ENCODE measurements around the gene KIF13A.
A peak's percentile ranks its signal among the peaks of the same experiment; 100 is the strongest.
"Not testable (repeated sequence)": the region's sequence is repeated elsewhere in the genome, so short reads cannot be mapped to it uniquely, and the experiment has no call there.

KIF13A gene

DNA sequence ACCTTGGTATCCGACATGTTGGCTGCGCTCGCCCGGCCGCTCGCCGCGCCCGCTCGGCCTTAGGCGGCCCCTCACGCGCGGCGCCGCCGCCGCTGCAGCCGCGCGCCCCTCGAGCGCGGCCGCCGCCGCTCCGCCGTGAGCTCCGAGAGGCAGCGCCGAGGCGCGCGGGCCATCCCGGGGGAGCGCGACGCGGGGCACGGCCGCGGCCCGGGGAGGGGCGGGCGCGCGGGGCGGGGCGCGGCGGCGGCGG lies at the start of gene KIF13A:
KIF13A (minus strand) TSS at position 189 of the 250 bp plus-strand sequence; CDS start at position 17, 172 bp downstream.
- peak; percentile 58 for DNase-seq (ENCODE audit: low read depth)

DNA sequence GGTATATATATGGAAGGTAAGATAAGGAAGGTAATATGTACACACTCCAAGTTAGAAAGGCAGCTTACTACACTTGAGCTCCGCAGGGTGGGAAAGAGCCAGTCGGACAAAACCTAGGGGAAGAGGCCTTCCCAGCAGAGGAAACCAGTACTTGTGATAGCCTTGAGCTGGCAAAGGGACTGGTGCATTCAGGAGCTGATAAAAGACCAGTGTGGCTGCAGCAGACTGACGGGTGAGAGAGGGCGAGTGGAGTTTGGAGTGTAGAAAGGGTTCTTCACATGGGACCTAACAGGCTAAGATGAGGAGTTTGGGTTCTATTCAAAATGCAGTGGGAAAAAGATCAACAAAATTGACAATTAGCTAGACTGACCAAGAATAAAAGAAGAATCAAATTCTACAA lies 49.3 kb upstream of the KIF13A start:
- DNase-seq (ENCODE audit: low read depth), result no peak

DNA sequence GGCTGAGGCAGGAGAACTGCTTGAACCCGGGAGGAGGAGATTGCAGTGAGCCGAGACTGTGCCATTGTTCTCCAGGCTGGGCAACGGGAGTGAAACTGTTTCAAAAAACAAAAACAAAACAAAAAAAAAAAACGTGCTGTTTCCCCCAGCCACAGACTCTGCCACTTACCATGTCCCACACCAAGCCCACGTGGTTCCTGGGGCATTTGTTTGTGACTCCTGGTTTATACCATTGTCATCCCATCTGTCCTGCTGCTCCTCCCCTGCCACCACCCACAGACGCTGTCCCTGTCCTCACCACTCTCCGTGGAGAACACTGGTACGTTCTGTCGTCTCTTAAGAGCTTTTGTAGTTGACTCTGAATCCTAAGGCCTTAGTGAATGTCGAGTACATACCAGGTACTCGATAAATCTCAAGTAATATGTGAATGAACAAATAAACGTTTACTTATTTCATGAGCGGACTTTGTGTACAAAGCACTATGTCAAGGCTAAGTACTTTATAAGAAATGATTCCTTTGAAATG lies 48.0 kb upstream of the KIF13A start:
- no peak for DNase-seq (ENCODE audit: low read depth)

DNA sequence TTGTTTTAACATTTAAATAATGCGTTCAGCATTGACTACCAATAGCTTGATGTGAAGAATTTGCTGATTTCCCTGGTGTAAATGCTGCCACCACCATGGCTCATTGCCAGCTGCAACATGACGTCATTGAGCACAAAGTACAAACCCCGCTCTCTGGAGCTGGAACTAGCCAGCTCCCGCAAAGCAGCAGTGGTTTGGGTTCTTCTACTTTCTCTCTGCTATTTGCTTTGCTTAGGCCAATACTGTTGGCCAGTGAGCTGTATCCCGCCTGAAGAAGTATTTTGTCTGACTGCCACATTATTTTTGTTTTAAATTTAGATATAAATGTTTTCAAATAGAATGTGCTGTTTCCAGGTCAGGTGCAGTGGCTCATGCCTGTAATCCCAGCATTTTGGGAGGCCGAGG lies 47.4 kb upstream of the KIF13A start:
- no peak for DNase-seq (ENCODE audit: low read depth)

DNA sequence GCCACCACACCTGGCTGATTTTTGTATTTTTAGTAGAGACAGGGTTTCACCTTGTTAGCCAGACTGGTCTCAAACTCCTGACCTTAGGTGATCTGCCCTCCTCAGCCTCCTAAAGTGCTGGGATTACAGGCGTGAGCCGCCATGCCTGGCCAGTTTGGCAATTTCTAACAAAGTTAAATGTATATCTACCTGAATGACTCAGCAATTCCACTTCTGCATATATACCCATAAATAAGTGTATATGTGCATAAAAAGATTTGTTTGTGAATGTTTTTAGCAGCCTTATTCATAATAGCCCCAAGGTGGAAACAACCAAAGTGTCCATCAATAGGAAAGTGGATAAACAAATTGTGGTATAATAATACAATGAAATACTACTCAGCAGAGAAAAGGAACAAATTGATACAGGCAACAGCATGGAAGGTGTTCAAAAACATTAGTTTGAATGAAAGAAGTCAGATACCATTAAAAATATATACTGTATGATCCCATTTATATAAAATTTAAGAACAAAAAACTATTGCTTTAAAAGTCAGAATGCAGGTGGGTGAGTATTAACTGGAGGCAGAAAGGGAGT lies 44.3 kb upstream of the KIF13A start:
- no peak for DNase-seq (ENCODE audit: low read depth)

DNA sequence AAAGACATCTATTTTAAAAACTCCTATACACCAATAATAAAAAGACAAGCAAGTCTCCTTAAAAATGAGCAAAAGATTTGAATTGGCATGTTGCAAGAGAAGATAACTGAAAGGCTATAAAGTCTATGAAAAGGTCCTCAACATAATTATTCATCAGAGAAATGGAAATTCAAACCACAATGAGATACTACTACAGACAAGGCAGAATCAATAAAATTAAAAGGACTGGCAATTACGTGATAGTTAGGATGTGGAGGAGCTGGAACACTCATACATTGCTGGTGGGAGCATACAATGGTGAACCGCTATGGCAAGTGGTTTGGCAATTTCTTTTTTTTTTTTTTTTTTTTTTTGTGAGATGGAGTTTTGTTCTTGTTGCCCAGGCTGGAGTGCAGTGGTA lies 43.8 kb upstream of the KIF13A start:
- DNase-seq (ENCODE audit: low read depth), result no peak

DNA sequence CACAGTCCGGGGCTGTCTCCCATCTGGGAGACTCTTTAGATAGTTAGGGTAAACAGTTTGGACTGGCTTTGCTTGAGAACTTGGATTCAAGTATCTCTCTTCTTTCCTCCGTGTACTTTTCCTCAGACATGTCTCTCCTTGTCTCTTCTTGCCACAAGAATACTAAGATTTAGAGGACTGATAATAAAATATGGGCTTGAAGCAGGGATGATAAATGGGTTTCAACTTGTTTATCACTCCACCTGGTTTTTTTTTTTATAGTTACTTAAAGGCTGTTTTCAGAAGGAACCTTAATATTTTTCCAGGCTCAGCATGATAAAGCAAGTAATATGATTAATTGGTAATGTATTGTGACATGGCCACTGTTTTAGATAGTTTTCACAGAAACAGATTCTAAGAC lies 40.9 kb upstream of the KIF13A start:
- DNase-seq (ENCODE audit: low read depth), result no peak

DNA sequence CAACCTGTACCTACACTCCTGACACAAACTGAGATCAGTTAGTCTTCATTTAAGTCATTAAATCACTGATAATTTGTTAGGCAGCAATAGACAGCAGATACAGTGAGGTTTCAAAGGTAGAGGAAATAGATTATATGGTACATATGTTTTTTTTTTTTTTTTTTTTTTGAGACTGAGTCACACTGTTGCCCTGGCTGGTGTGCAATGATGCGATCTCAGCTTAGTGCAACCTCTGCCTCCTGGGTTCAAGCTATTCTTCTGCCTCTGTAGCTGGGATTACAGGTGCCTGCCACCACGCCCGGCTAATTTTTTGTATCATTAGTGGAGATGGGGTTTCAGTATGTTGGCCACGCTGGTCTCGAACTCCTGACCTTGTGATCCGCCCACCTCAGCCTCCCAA lies 38.2 kb upstream of the KIF13A start:
- peak; percentile 23 for DNase-seq (ENCODE audit: low read depth)

DNA sequence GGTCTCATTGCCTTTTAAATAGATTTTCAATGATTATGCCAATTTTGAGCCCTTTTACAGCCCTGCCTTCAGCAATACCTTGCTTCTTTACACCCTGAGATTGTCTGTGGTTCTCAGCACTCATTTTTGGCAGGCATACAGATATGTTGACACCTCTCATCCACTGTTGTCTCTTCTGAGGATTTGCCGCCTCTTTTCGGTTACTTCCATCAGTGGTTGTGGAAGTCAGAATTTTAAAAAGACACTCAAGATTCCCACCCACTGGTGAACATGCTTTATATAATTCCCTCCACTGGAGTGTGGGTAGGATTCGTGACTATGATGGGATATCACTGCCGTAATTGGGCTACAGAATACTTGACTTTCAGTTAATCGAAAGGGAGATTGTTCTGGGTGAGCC lies 37.4 kb upstream of the KIF13A start:
- no peak for DNase-seq (ENCODE audit: low read depth)

DNA sequence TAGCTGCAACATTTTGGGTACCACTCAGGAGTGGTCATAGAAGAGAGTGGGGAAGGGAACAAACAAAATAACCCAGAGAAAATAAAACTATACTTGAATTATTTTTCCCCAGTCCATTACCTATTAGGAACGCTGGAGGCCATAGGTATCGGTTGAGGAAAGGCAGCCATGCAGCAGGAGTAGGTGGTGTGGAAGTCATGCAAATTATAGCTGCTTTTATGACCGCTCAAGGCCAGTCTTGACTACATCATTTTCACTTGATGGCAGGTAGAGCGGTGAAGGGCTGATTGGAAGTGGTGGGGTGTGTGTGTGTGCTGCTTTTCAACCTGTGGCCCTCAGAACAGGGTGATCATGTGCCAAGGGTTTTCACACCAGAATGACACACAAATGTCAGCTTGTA lies 36.5 kb upstream of the KIF13A start:
- no peak for DNase-seq (ENCODE audit: low read depth)

DNA sequence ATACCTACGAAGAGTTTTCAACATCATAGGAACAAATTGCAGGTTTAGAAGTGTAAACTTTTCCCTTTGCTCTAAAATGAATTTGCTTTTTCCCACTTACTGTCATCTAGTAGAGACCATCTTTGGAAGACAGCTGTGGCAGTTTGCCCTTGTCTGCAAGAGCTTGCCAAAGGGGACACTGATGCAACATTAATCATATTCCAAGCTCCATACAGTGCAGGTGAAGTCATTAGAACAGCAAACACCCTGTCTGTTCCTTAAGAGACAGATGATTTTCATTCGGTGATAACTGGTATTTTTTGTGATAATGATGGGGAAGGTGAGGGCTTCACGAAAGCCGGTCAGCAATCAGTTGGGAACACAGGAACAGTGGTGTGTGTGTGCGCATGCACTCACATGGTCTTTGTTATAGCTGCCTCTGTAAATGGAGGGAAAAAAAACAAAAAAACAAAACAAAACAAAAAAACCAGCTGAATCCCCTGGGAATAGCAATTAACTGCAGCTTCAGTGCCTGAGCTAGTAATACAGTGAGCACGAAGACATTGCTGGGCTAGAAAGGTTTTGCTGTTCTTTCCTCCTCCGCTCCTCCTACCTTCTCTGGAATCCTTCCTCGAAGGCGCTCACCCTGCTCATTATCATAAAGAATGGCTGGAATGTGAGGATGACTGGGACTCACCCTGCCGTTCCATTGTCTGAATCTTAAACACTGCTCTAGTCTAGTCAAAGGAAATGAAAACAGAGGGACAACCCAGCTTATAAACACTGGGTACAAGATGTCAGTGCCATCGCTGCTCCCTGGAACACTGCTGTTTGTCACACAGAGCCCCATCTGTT lies 35.2 kb upstream of the KIF13A start:
- DNase-seq (ENCODE audit: low read depth), result peak; percentile 81

DNA sequence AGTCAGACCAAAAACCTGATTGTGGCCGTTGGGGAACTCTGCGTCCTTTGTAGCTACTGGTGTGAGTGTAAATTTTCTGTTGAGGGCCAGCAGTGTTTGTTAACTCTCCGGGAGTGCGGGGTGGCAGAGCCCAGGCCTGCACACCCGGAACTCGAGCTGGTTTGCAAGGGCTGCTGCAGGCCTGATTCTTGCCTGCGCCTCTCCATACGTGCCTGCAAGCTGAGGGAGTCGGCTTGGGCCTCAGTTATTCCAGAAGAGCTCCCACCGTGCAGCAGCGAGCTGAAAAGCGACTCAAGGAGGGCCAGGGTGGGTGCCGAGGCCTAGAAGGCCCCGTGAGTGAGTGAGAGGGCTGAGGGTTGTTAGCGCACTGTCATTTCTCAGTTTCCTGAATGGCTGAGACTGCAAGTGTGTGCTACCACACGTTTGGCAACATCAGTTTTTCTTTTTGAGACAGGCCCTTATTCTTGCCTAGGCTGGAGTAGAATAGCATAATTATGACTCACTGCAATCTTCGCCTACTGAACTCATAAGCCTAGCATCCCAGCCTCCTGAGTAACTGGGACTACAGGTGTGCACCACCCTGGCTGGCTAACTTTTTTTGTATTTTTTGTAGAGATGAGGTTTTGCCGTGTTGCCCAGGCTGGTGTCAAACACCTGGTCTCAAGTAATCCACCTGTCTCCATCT lies 33.9 kb upstream of the KIF13A start:
- peak; percentile 49 for DNase-seq (ENCODE audit: low read depth)

DNA sequence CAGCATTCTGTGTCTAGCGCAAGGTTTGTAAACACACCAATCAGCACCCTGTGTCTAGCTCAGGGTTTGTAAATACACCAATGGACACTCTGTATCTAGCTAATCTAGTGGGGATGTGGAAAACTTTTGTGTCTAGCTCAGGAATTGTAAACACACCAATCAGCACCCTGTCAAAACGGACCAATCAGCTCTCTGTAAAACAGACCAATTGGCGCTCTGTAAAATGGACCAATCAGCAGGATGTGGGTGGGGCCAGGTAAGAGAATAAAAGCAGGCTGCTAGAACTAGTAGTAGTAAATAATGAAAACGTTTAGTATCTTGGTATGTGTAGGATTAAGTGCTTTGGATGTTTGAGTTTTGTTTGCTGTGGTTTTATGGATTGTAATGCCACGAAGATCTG lies 33.1 kb upstream of the KIF13A start:
- DNase-seq (ENCODE audit: low read depth), result not testable (repeated sequence)

DNA sequence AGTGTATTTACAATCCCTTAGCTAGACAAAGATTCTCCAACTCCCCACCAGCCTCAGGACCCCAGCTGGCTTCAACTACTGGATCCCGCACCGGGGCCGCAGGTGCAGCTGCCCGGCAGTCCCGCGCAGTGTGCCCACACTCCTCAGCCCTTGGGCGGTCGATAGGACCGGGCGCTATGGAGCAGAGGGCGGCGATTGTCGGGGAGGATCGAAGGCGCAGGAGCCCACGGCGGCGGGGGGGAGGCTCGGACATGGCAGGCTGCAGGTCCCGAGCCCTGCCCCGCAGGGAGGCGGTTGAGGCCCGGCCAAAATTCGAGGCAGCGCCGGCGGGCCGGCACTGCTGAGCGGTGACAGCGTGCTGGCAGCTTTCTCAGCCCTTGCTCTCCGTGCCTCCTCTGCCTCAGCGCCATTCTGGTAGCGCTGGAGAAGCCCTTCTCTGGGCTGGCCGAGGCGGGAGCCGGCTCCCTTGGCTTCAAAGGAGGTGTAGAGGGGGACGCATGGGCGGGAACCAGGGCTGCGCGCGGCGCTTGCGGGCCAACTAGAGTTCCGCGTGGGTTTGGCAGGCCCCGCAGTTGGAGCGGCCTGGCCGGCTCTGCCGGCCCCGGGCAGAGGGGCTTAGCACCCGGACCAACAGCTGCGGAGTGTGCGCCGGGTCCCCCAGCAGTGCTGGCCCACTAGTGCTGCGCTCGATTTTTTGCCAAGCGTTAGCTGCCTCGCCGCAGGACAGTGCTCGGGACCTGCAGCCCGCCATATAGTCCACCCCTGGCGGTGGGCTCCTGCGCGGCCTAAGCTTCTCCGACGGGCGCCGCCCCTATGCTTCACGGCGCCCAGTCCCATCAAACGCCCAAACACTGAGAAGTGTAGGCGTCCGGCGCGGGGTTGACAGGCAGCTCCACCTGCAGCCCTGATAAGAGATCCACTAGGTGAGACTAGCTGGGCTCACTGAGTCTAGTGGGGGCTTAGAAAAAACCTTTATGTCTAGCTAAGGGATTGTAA lies 32.4 kb upstream of the KIF13A start:
- DNase-seq (ENCODE audit: low read depth), result no peak

DNA sequence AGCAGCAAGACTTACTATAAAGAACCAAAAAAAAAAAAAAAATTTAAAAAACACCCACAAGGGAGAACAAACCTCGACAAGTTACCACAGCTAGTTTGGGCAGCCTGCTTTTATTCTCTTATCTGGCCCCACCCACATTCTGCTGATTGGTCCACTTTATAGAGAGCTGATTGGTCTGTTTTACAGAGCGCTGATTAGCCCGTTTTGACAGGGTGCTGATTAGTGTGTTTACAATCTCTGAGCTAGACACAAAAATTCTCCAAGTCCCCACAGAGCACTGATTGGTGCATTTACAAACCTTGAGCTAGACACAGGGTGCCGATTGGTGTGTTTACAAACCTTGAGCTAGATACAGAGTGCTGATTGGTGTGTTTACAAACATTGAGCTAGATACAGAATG lies 31.7 kb upstream of the KIF13A start:
- DNase-seq (ENCODE audit: low read depth), result not testable (repeated sequence)

DNA sequence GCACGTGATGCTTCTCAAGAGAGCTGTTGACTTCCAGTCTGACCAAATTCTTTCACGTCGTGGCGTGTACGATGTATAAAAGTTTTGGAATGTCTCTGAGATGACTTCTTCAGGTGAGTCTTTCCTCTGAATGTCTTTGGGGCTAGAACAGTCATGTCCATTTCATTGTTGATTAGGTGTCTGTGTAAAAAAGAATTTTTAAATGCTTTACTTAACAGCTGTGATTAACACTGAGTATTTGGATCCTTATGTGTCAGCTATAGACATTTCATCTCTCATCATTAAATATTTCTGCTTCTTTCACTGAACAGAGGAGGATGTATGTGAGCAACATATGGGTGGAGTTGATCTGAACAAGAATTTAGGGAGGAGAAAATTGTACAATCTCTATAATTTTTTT lies 29.3 kb upstream of the KIF13A start:
- no peak for DNase-seq (ENCODE audit: low read depth)

DNA sequence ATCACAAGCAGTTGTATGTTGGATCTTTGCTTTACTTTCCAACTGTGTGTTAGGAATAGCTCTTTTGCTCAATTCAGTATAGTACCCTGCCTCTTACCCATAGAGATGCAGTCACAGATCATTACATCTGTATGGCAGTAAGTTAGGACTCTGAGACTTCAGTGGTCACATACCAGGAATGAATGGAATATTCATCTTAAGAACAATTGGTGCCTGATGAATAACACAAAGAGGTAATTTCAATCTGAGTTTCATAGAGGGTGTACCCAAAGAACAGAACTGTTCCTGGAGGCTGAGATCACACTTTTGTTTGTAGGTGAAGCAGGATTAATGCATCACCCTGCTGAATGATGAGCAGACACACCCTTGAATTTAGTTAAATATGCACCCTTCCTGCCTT lies 28.7 kb upstream of the KIF13A start:
- no peak for DNase-seq (ENCODE audit: low read depth)

DNA sequence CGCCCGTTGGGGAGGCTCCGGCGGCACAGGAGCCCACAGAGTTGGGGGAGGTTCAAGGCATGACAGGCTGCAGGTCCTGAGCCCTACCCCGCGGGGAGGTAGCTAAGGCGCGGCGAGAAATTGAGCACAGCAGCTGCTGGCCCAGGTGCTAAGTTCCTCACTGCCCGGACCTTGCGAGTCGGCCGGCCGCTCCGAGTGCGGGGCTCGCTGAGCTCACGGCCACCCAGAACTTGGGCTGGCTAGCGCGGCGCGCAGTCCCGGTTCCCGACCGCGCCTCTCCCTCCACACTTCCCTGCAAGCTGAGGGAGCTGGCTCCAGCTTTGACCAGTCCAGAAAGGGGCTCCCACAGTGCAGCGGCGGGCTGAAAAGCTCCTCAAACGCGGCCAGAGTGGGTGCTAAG lies 23.9 kb upstream of the KIF13A start:
- no peak for DNase-seq (ENCODE audit: low read depth)

DNA sequence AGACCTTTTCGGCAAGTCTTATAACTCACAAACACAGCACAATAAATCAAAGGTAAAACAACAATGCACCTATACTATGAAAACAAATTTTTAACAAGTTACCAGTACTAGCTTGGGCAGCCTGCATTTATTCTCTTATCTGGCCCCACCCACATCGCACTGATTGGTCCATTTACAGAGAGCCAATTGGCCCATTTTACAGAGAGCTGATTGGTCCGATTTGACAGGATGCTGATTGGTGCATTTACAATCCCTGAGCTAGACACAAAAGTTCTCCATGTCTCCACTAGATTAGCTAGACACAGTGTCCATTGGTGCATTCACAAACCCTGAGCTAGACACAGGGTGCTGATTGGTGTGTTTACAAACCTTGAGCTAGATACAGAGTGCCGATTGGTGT lies 23.1 kb upstream of the KIF13A start:
- DNase-seq (ENCODE audit: low read depth), result not testable (repeated sequence)

DNA sequence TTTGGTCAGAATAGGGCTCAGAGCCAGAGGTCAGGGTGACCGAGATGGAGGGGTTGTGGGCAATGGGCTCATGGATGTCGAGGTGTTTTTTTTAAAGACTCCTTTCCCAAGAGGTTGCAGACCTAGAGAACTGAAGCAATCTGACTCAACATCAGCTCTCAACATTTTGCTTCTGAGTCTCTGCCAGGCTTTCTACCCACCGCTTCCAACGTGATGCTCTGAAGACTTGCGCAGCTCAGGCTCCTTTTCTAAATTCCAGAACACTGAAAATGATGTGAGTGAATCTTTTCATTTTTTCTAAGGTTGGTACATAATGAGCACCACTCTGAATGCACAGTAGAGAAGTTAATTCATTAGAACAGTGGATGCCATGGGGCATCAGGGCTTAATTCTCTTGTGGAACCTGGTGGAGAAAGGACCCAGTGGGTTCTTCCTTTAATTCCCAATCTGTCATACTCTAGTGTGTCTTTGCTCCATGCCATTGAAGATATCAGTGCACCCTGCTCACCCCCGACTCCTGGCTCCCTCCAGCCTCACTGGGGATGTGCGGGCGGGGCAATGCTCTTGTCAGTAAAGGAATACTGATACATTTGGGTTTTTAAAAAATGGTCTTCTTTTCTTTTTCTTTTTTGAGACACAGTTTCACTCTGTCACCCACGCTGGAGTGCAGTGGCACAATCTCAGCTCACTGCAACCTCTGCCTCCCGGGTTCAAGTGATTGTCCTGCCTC lies 17.0 kb upstream of the KIF13A start:
- no peak for DNase-seq (ENCODE audit: low read depth)

DNA sequence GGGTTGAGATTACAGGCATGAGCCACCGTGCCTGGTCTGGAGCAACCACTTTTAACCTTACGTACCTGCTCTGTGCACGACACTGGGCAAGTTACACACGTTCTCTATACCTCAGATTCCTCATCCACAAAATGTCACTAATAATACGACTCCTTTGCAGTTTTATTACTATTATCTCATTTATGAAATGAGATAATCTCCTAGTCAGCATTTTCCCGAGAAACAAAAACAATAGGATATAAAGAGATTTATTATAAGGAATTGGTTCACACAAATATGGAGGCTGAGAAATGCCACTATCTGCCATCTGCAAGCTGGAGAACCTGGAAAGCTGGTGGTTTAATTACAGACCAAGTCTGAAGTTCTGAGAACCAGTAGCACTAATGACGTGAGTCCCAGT lies 12.0 kb upstream of the KIF13A start:
- no peak for DNase-seq (ENCODE audit: low read depth)

Data from ELR (cell line).